Lower leg skin (tissue), 3 donors: ENCODE measurements around the gene CISTR.

Source experiments
- CTCF ChIP-seq, 3 donors: fragments of 450-650 bp; IDR thresholded peaks; one replicate each; pipeline ENCODE4 v1.5.1; 2016; ENCODE audit warnings: antibody characterized with exemption in 3 of 3, mild to moderate bottlenecking in 3 of 3, moderate library complexity in 2 of 3
- POLR2A ChIP-seq, 2 donors: fragments of 450-650 bp; IDR thresholded peaks; one replicate each; pipeline ENCODE4 v1.6.1; 2016 to 2017; ENCODE audit warnings: antibody characterized with exemption in 2 of 2, mild to moderate bottlenecking in 1 of 2, moderate library complexity in 1 of 2

- no peak for TF ChIP-seq CTCF (IDR thresholded peaks at IDR 0.05)
- no peak for TF ChIP-seq POLR2A (IDR thresholded peaks at IDR 0.05)
Observed at GRCh38 chr12:53696655-53697331, 55.0 kb downstream of the CISTR start.
